ENCODE data around the gene VWA5B2.

VWA5B2 gene

GRCh38 chr3:184258926-184259325, 29.5 kb downstream of the VWA5B2 start:
- Histone ChIP-seq H3K27ac (ENCODE audit: low read length) (no peak overlapping the region), H4K20me1 (ENCODE audit: insufficient read depth, low read length) (no peaks in the 10 kb centered on the region), H3K79me2 (ENCODE audit: insufficient read depth, low read length) (no peaks in the 10 kb centered on the region), H3K36me3 (ENCODE audit: insufficient read depth, low read length) (no peaks in the 10 kb centered on the region), H3K27me3 (ENCODE audit: insufficient read depth, low read length, poor library complexity) (no peaks in the 10 kb centered on the region), H3K4me1 (ENCODE audit: insufficient read depth, low read length) (peaks cover 18% of the 10 kb centered on the region), H3K4me2 (ENCODE audit: insufficient read depth, low read length) (no peak overlapping the region), H3K4me3 (ENCODE audit: low read depth in 1 of 2, low read length in 2 of 2) (no peak overlapping the region), H3K9me3 (ENCODE audit: insufficient read depth, low read length, severe bottlenecking) (no peaks in the 10 kb centered on the region), H3K9ac (ENCODE audit: low read depth, low read length) (no peak overlapping the region), H2AFZ (ENCODE audit: low read depth, low read length) (no peak overlapping the region)
- ATAC-seq (ENCODE audit: insufficient read depth, low read depth) (no peak), DNase-seq (no peak)
- TF ChIP-seq EZH2 (IDR thresholded peaks at IDR 0.05; ENCODE audit: borderline replicate concordance, low read depth, low read length, severe bottlenecking) (no peak), CTCF (IDR thresholded peaks at IDR 0.05; ENCODE audit: borderline replicate concordance, extremely low read depth, low read length, poor library complexity, severe bottlenecking) (no peak)

DNA sequence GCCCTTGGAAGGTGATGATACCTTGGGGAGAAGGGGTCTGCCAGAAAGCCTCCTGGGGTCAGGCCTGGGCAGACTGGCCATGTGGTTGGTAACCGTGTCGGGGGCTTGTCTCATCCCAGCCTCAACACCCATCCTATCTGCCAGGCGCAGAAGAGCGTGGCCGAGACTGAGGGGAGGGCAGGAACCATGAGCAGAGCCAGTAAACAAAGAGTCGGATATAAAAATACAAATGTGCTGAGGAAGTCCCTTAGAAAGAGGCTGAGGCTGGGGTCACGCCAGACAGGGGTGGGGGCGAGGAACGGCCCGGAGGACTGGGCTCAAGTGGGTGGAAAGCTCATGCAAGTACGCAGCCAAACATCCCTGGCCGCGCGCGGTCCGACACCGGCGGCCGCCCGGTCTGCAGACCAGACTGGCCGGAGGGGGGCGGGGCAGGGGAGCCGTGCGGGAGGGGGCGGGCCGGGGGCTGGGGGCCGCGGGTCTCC, 30.1 kb downstream of the VWA5B2 start:
- DNase-seq (no peak), ATAC-seq (ENCODE audit: insufficient read depth, low read depth) (no peak)
- Histone ChIP-seq H3K79me2 (ENCODE audit: insufficient read depth, low read length) (no peaks in the 10 kb centered on the region), H2AFZ (ENCODE audit: low read depth, low read length) (no peak overlapping the region), H3K4me2 (ENCODE audit: insufficient read depth, low read length) (no peak overlapping the region), H3K27me3 (ENCODE audit: insufficient read depth, low read length, poor library complexity) (no peaks in the 10 kb centered on the region), H3K9ac (ENCODE audit: low read depth, low read length) (no peak overlapping the region), H3K4me1 (ENCODE audit: insufficient read depth, low read length) (peaks cover 18% of the 10 kb centered on the region), H3K36me3 (ENCODE audit: insufficient read depth, low read length) (no peaks in the 10 kb centered on the region), H3K4me3 (ENCODE audit: low read depth in 1 of 2, low read length in 2 of 2) (no peak overlapping the region), H3K27ac (ENCODE audit: low read length) (no peak overlapping the region), H3K9me3 (ENCODE audit: insufficient read depth, low read length, severe bottlenecking) (no peaks in the 10 kb centered on the region), H4K20me1 (ENCODE audit: insufficient read depth, low read length) (no peaks in the 10 kb centered on the region)
- no peak for TF ChIP-seq CTCF (IDR thresholded peaks at IDR 0.05; ENCODE audit: borderline replicate concordance, extremely low read depth, low read length, poor library complexity, severe bottlenecking)
- no peak for TF ChIP-seq EZH2 (IDR thresholded peaks at IDR 0.05; ENCODE audit: borderline replicate concordance, low read depth, low read length, severe bottlenecking)

DNA sequence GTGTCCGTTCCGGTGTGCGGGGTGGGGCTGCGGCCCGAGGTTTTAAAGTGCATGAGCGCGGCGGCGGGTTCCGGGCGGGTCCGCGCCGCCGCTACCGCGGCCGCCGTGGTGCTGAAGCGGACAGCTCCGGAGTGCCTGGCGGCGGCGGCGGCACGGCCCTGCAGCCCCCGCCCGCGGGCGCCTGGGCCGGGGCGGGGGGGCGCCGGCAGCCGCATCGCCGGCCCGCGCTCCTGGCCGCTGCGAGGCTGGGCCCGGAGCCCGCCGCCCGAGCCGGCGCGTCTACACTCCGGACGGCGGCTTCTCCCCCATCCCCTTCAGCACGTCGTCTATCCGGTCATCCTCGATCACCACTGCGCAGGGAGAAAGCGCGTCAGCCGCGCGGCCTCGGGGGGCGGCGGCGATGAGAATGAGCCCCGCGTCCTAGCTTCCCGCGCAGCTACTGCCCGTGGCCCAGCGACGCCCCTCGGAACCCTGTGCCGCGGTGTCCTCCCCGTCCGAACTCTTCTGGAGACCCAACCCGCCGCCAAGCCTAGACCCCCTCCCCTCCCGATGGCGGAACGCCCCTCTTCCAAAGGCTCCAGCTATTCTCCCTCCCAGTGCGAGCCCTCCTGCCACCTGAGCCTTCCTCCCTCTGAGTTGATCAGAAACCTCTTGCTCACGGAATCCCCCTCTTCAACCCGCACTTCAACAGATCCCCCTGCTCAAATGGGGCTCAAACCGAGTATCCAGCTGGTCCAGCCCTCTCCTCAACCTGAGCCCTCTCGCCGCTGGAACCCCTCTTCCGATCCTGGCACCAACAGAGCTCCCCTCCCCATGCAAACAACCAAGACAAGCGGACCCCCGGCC, 30.7 kb downstream of the VWA5B2 start:
- Histone ChIP-seq H3K27me3 (ENCODE audit: insufficient read depth, low read length, poor library complexity) (no peaks in the 10 kb centered on the region), H3K27ac (ENCODE audit: low read length) (no peak overlapping the region), H3K9me3 (ENCODE audit: insufficient read depth, low read length, severe bottlenecking) (no peaks in the 10 kb centered on the region), H3K4me1 (ENCODE audit: insufficient read depth, low read length) (peaks cover 18% of the 10 kb centered on the region), H3K36me3 (ENCODE audit: insufficient read depth, low read length) (no peaks in the 10 kb centered on the region), H3K4me2 (ENCODE audit: insufficient read depth, low read length) (no peak overlapping the region), H3K79me2 (ENCODE audit: insufficient read depth, low read length) (no peaks in the 10 kb centered on the region), H3K9ac (ENCODE audit: low read depth, low read length) (no peak overlapping the region), H4K20me1 (ENCODE audit: insufficient read depth, low read length) (no peaks in the 10 kb centered on the region), H3K4me3 (ENCODE audit: low read depth in 1 of 2, low read length in 2 of 2) (no peak overlapping the region), H2AFZ (ENCODE audit: low read depth, low read length) (no peak overlapping the region)
- DNase-seq (no peak), ATAC-seq (ENCODE audit: insufficient read depth, low read depth) (no peak)
- TF ChIP-seq CTCF (IDR thresholded peaks at IDR 0.05; ENCODE audit: borderline replicate concordance, extremely low read depth, low read length, poor library complexity, severe bottlenecking) (no peak), EZH2 (IDR thresholded peaks at IDR 0.05; ENCODE audit: borderline replicate concordance, low read depth, low read length, severe bottlenecking) (no peak)
